ENCODE results near the gene HINT2.

The HINT2 gene

DNA sequence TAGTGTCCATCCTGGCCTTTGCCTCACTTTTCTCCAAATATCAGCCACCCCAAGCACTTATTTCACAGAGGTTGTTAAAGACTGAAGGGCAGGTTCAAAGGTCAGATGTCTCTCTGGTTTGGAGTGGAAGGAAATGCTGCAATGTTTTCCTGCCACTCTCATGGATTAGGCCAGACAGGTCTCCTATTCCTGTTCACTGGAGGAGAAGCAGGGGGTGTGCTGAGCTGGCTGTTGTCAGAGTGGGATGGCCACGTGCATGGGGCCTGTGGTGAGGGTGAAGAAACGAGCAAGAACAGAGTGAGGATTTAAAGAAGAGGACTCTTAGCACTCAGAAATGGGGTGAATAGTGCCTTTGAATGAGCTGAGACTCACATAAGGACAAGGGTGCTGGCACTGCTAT is 20.9 kb upstream of the HINT2 start:
- no peak for DNase-seq
- Histone ChIP-seq H3K56ac (ENCODE audit: low read length) (no peak overlapping the region), H4K8ac (ENCODE audit: low read depth, low read length) (no peak overlapping the region), H2AK5ac (ENCODE audit: low read length) (no peak overlapping the region), H3K36me3 (ENCODE audit: control insufficient read depth, insufficient read depth, low read length) (no peaks in the 10 kb centered on the region), H2BK15ac (replicated peaks; ENCODE audit: low read depth) (no peak overlapping the region), H3K9ac (ENCODE audit: low read length) (no peak overlapping the region), H3K27me3 (ENCODE audit: insufficient read depth, low read length, poor library complexity) (no peaks in the 10 kb centered on the region), H3K79me1 (ENCODE audit: low read length) (no peaks in the 10 kb centered on the region), H3K79me2 (ENCODE audit: control insufficient read depth, insufficient read depth, low read length) (no peaks in the 10 kb centered on the region), H3K4me2 (ENCODE audit: low read length) (no peak overlapping the region), H3K18ac (ENCODE audit: low read length) (no peak overlapping the region), H3K4me1 (ENCODE audit: control insufficient read depth, low read depth, low read length) (no peaks in the 10 kb centered on the region), H4K5ac (ENCODE audit: low read length) (no peak overlapping the region), H3K4ac (ENCODE audit: low read depth, low read length) (no peak overlapping the region), H3K27ac (ENCODE audit: low read depth, low read length) (no peak overlapping the region), H2BK5ac (ENCODE audit: low read length) (no peak overlapping the region), H3K23ac (ENCODE audit: low read length) (no peak overlapping the region), H3K4me3 (ENCODE audit: low read length) (no peak overlapping the region), H2BK120ac (ENCODE audit: low read depth, low read length) (no peak overlapping the region)
- no CpG with 5 or more reads among the region's 2 CpGs for WGBS (ENCODE audit: extremely low coverage, insufficient coverage, low lambda C conversion rate)

DNA sequence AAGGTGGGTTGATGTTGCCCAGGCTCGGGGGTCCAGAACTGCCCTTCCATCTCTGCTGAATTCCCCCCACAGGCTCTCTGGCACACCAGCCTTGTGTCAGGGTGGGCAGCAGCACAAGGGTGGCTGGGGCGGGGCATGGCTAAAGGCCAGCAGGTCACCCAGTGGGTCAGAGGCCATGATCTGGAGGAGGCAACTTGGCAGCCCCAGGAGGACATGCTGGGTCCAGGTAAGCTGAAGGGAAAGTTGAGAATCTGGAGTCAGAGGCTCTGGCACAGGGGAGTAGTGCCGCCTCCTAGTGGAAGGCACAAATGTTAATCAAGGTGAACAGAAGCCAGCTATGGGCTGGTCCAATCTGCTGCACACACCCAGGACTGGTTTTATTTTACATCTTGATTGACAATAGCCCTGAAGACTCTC is 20.4 kb upstream of the HINT2 start:
- Histone ChIP-seq H3K4ac (ENCODE audit: low read depth, low read length) (no peak overlapping the region), H3K79me1 (ENCODE audit: low read length) (no peaks in the 10 kb centered on the region), H3K23ac (ENCODE audit: low read length) (no peak overlapping the region), H3K79me2 (ENCODE audit: control insufficient read depth, insufficient read depth, low read length) (no peaks in the 10 kb centered on the region), H3K4me1 (ENCODE audit: control insufficient read depth, low read depth, low read length) (no peaks in the 10 kb centered on the region), H3K36me3 (ENCODE audit: control insufficient read depth, insufficient read depth, low read length) (no peaks in the 10 kb centered on the region), H3K56ac (ENCODE audit: low read length) (no peak overlapping the region), H3K9ac (ENCODE audit: low read length) (no peak overlapping the region), H3K18ac (ENCODE audit: low read length) (no peak overlapping the region), H2BK120ac (ENCODE audit: low read depth, low read length) (no peak overlapping the region), H4K8ac (ENCODE audit: low read depth, low read length) (no peak overlapping the region), H3K27ac (ENCODE audit: low read depth, low read length) (no peak overlapping the region), H3K4me3 (ENCODE audit: low read length) (no peak overlapping the region), H2BK5ac (ENCODE audit: low read length) (no peak overlapping the region), H3K4me2 (ENCODE audit: low read length) (no peak overlapping the region), H2AK5ac (ENCODE audit: low read length) (no peak overlapping the region), H2BK15ac (replicated peaks; ENCODE audit: low read depth) (no peak overlapping the region), H4K5ac (ENCODE audit: low read length) (no peak overlapping the region), H3K27me3 (ENCODE audit: insufficient read depth, low read length, poor library complexity) (no peaks in the 10 kb centered on the region)
- peak; percentile 54 for DNase-seq
- whole genome bisulfite sequencing (ENCODE audit: extremely low coverage, insufficient coverage, low lambda C conversion rate), result no CpG with 5 or more reads among the region's 3 CpGs

- no peak overlapping the region for H3K56ac ChIP-seq (ENCODE audit: low read length)
These were observed 19.7 kb upstream of the HINT2 start for GRCh38 chr9:35834260-35835215.

GRCh38 chr9:35832814-35833213 is 18.0 kb upstream of the HINT2 start:
- Histone ChIP-seq H3K36me3 (ENCODE audit: control insufficient read depth, insufficient read depth, low read length) (no peaks in the 10 kb centered on the region), H3K4ac (ENCODE audit: low read depth, low read length) (no peak overlapping the region), H2BK120ac (ENCODE audit: low read depth, low read length) (no peak overlapping the region), H3K79me2 (ENCODE audit: control insufficient read depth, insufficient read depth, low read length) (no peaks in the 10 kb centered on the region), H2BK5ac (ENCODE audit: low read length) (no peak overlapping the region), H3K4me3 (ENCODE audit: low read length) (no peak overlapping the region), H3K23ac (ENCODE audit: low read length) (no peak overlapping the region), H2AK5ac (ENCODE audit: low read length) (no peak overlapping the region), H4K8ac (ENCODE audit: low read depth, low read length) (no peak overlapping the region), H3K79me1 (ENCODE audit: low read length) (no peaks in the 10 kb centered on the region), H3K18ac (ENCODE audit: low read length) (no peak overlapping the region), H3K56ac (ENCODE audit: low read length) (no peak overlapping the region), H3K27ac (ENCODE audit: low read depth, low read length) (no peak overlapping the region), H3K4me2 (ENCODE audit: low read length) (no peak overlapping the region), H2BK15ac (replicated peaks; ENCODE audit: low read depth) (no peak overlapping the region), H4K5ac (ENCODE audit: low read length) (no peak overlapping the region), H3K4me1 (ENCODE audit: control insufficient read depth, low read depth, low read length) (peaks cover 6% of the 10 kb centered on the region), H3K9ac (ENCODE audit: low read length) (no peak overlapping the region), H3K27me3 (ENCODE audit: insufficient read depth, low read length, poor library complexity) (no peaks in the 10 kb centered on the region)
- DNase-seq, result no peak
- WGBS (ENCODE audit: extremely low coverage, insufficient coverage, low lambda C conversion rate), result no CpG with 5 or more reads among the region's 5 CpGs

More at GRCh38 chr9:35834260-35835215, 19.7 kb upstream of the HINT2 start:
- H3K36me3 ChIP-seq (ENCODE audit: control insufficient read depth, insufficient read depth, low read length), result no peaks in the 10 kb centered on the region
- H3K18ac ChIP-seq (ENCODE audit: low read length), result no peak overlapping the region
- peaks cover 2% of the 10 kb centered on the region for H3K4me1 ChIP-seq (ENCODE audit: control insufficient read depth, low read depth, low read length)
- no peak overlapping the region for H3K23ac ChIP-seq (ENCODE audit: low read length)
- no peaks in the 10 kb centered on the region for H3K79me2 ChIP-seq (ENCODE audit: control insufficient read depth, insufficient read depth, low read length)
- no peak overlapping the region for H3K4me3 ChIP-seq (ENCODE audit: low read length)
- no peak overlapping the region for H3K4ac ChIP-seq (ENCODE audit: low read depth, low read length)
- no peaks in the 10 kb centered on the region for H3K27me3 ChIP-seq (ENCODE audit: insufficient read depth, low read length, poor library complexity)
- H3K4me2 ChIP-seq (ENCODE audit: low read length), result no peak overlapping the region
- no peak overlapping the region for H2AK5ac ChIP-seq (ENCODE audit: low read length)
- H2BK5ac ChIP-seq (ENCODE audit: low read length), result no peak overlapping the region
- H2BK15ac ChIP-seq (replicated peaks; ENCODE audit: low read depth), result no peak overlapping the region
- WGBS (ENCODE audit: extremely low coverage, insufficient coverage, low lambda C conversion rate), result no CpG with 5 or more reads among the region's 14 CpGs
- H2BK120ac ChIP-seq (ENCODE audit: low read depth, low read length), result no peak overlapping the region
- no peaks in the 10 kb centered on the region for H3K79me1 ChIP-seq (ENCODE audit: low read length)
- H3K27ac ChIP-seq (ENCODE audit: low read depth, low read length), result no peak overlapping the region
- no peak overlapping the region for H4K5ac ChIP-seq (ENCODE audit: low read length)
- H4K8ac ChIP-seq (ENCODE audit: low read depth, low read length), result no peak overlapping the region
- no peak overlapping the region for H3K9ac ChIP-seq (ENCODE audit: low read length)
- no peak for DNase-seq

GRCh38 chr9:35831040-35831439 is 16.2 kb upstream of the HINT2 start:
- Histone ChIP-seq H3K79me1 (ENCODE audit: low read length) (no peaks in the 10 kb centered on the region), H3K79me2 (ENCODE audit: control insufficient read depth, insufficient read depth, low read length) (no peaks in the 10 kb centered on the region), H3K56ac (ENCODE audit: low read length) (no peak overlapping the region), H4K5ac (ENCODE audit: low read length) (no peak overlapping the region), H3K4me1 (ENCODE audit: control insufficient read depth, low read depth, low read length) (peaks cover 6% of the 10 kb centered on the region), H3K18ac (ENCODE audit: low read length) (no peak overlapping the region), H2AK5ac (ENCODE audit: low read length) (no peak overlapping the region), H2BK120ac (ENCODE audit: low read depth, low read length) (no peak overlapping the region), H3K23ac (ENCODE audit: low read length) (no peak overlapping the region), H3K4me3 (ENCODE audit: low read length) (no peak overlapping the region), H3K9ac (ENCODE audit: low read length) (no peak overlapping the region), H2BK15ac (replicated peaks; ENCODE audit: low read depth) (no peak overlapping the region), H3K27me3 (ENCODE audit: insufficient read depth, low read length, poor library complexity) (no peaks in the 10 kb centered on the region), H3K36me3 (ENCODE audit: control insufficient read depth, insufficient read depth, low read length) (no peaks in the 10 kb centered on the region), H4K8ac (ENCODE audit: low read depth, low read length) (no peak overlapping the region), H3K4ac (ENCODE audit: low read depth, low read length) (no peak overlapping the region), H3K27ac (ENCODE audit: low read depth, low read length) (no peak overlapping the region), H3K4me2 (ENCODE audit: low read length) (no peak overlapping the region), H2BK5ac (ENCODE audit: low read length) (no peak overlapping the region)
- WGBS (ENCODE audit: extremely low coverage, insufficient coverage, low lambda C conversion rate), result no CpG with 5 or more reads among the region's 4 CpGs
- DNase-seq, result no peak

Measured in mesendoderm (in vitro differentiated cells).